H1 (cell line): ENCODE results near the gene CDK5RAP3. TPM values are rescaled to one million over a fixed set of nuclear protein-coding genes. Genes with fewer than 3 reads are reported as not detected.
A peak's percentile ranks its signal among the peaks of the same experiment; 100 is the strongest.

Experiments
- CTCF ChIA-PET: fragments of 300-600 bp; sonication (Branson Sonifier 250); formaldehyde crosslinking; loops from one replicate; lab custom pipeline; 2021; ENCODE audit not compliant: partially characterized antibody; lab: Charles Lee
- POLR2A ChIA-PET: fragments of 300-600 bp; sonication (Branson Sonifier 250); formaldehyde crosslinking; loops from one replicate; lab custom pipeline; 2021; ENCODE audit warnings: inconsistent platforms; ENCODE audit not compliant: partially characterized antibody; lab: Charles Lee
- DNase-seq, 2 experiments: peaks; one replicate each; pipeline versions ENCODE4 v3.0.0 to v3.0.0-alpha.2; 2010 to 2022; ENCODE audit warnings: low spot score in 2 of 2, low read depth in 1 of 2, mixed read lengths in 1 of 2
- FAIRE-seq: peaks from 2 replicates; lab custom pipeline; 2011; peaks lifted over from hg19 to GRCh38; lab: Jason Lieb, UNC
- H2AFZ ChIP-seq: 2 replicates; pipeline ENCODE4 v1.8.1; 2012; ENCODE audit warnings: low read length, inconsistent platforms
- H2AK5ac ChIP-seq: 2 replicates; pipeline ENCODE4 v1.6.1; 2013; ENCODE audit warnings: low read depth, low read length
- H2BK120ac ChIP-seq: replicated peaks from 2 replicates; pipeline ENCODE3; 2013; ENCODE audit warnings: low read depth, low read length, inconsistent platforms
- H2BK12ac ChIP-seq: 2 replicates; pipeline ENCODE4 v1.6.1; 2013; ENCODE audit warnings: low read depth, low read length
- H2BK15ac ChIP-seq: 2 replicates; pipeline ENCODE4 v1.6.1; 2013; ENCODE audit warnings: low read length
- H2BK20ac ChIP-seq: 2 replicates; pipeline ENCODE4 v1.6.1; 2013; ENCODE audit warnings: low read length
- H2BK5ac ChIP-seq: 2 replicates; pipeline ENCODE4 v1.6.1; 2013; ENCODE audit warnings: low read depth, low read length
- H3K14ac ChIP-seq: 2 replicates; pipeline ENCODE4 v1.6.1; 2013; ENCODE audit warnings: inconsistent platforms; ENCODE audit not compliant: insufficient read length
- H3K18ac ChIP-seq: 2 replicates; pipeline ENCODE4 v1.6.1; 2013; ENCODE audit warnings: low read length; ENCODE audit errors: extremely low read depth
- H3K23ac ChIP-seq: 2 replicates; pipeline ENCODE4 v1.6.1; 2013; ENCODE audit warnings: inconsistent platforms; ENCODE audit not compliant: insufficient read length
- H3K23me2 ChIP-seq: 2 replicates; pipeline ENCODE4 v1.6.1; 2013; ENCODE audit warnings: low read depth, low read length
- H3K27ac ChIP-seq: 2 replicates; pipeline ENCODE4 v1.6.1; 2011; ENCODE audit warnings: low read depth, low read length, inconsistent platforms
- H3K27me3 ChIP-seq, 4 experiments: replicated peaks in 1 of 4; 1 replicate in 1 of 4; 2 replicates in 3 of 4; pipeline versions ENCODE4 v1.6.1 to v1.8.1; 2011 to 2013; ENCODE audit warnings: low read length in 3 of 4, mild to moderate bottlenecking in 3 of 4, inconsistent platforms in 2 of 4, mixed read lengths in 2 of 4, moderate library complexity in 1 of 4; ENCODE audit not compliant: control insufficient read depth in 3 of 4, insufficient read depth in 3 of 4; ENCODE audit errors: extremely low read depth in 1 of 4
- H3K36me3 ChIP-seq, 4 experiments: 2 replicates each; pipeline versions ENCODE4 v1.6.1 to v1.8.1; 2011 to 2013; ENCODE audit warnings: mild to moderate bottlenecking in 4 of 4, low read length in 3 of 4, moderate library complexity in 2 of 4, control low read depth in 1 of 4, inconsistent platforms in 1 of 4; ENCODE audit not compliant: insufficient read depth in 4 of 4, control insufficient read depth in 2 of 4
- H3K4ac ChIP-seq: replicated peaks from 2 replicates; pipeline ENCODE3; 2013; ENCODE audit warnings: low read length, low read depth, mixed read lengths, inconsistent platforms; ENCODE audit not compliant: insufficient read length
- H3K4me1 ChIP-seq, 4 experiments: replicated peaks in 1 of 4; 1 replicate in 1 of 4; 2 replicates in 3 of 4; pipeline versions ENCODE4 v1.6.1 to v1.8.1; 2011 to 2013; ENCODE audit warnings: low read length in 3 of 4, inconsistent platforms in 2 of 4, mixed read lengths in 1 of 4; ENCODE audit not compliant: insufficient read depth in 4 of 4, control insufficient read depth in 3 of 4
- H3K4me2 ChIP-seq, 2 experiments: 2 replicates each; pipeline versions ENCODE4 v1.6.1 to v1.8.1; 2011 to 2013; ENCODE audit warnings: low read depth in 2 of 2, low read length in 2 of 2, control low read depth in 1 of 2, inconsistent platforms in 1 of 2, mild to moderate bottlenecking in 1 of 2; ENCODE audit not compliant: insufficient read depth in 1 of 2
- H3K4me3 ChIP-seq, 4 experiments: fragments of 200-600, 300-600 bp in 1 of 4; sonication (generic), shearing (Covaris generic), sonication (Bioruptor Twin) in 1 of 4; 2 replicates each; pipeline versions ENCODE4 v1.5.1 to v1.8.1; 2011 to 2016; ENCODE audit warnings: low read length in 4 of 4, low read depth in 3 of 4, control low read depth in 2 of 4, inconsistent platforms in 2 of 4, mild to moderate bottlenecking in 2 of 4, mixed read lengths in 1 of 4, moderate library complexity in 1 of 4; ENCODE audit not compliant: insufficient read depth in 2 of 4; ENCODE audit errors: extremely low read depth in 1 of 4
- H3K56ac ChIP-seq: replicated peaks from 2 replicates; pipeline ENCODE3; 2013; ENCODE audit warnings: low read depth, mild to moderate bottlenecking, mixed read lengths, low read length, inconsistent platforms; ENCODE audit not compliant: insufficient read length
- H3K79me1 ChIP-seq: 2 replicates; pipeline ENCODE4 v1.6.1; 2013; ENCODE audit warnings: low read depth, low read length, control low read depth
- H3K79me2 ChIP-seq, 2 experiments: 2 replicates each; pipeline versions ENCODE4 v1.6.1 to v1.8.1; 2012 to 2013; ENCODE audit warnings: low read length in 2 of 2, mild to moderate bottlenecking in 2 of 2, inconsistent platforms in 1 of 2; ENCODE audit not compliant: insufficient read depth in 2 of 2, control insufficient read depth in 1 of 2
- H3K9ac ChIP-seq, 4 experiments: replicated peaks in 1 of 4; 1 replicate in 1 of 4; 2 replicates in 3 of 4; pipeline versions ENCODE4 v1.6.1 to v1.8.1; 2011 to 2013; ENCODE audit warnings: low read depth in 3 of 4, low read length in 3 of 4, control low read depth in 2 of 4, mild to moderate bottlenecking in 2 of 4, moderate library complexity in 2 of 4, inconsistent platforms in 1 of 4; ENCODE audit errors: extremely low read depth in 1 of 4
- H3K9me3 ChIP-seq, 2 experiments: 2 replicates each; pipeline versions ENCODE4 v1.6.1 to v1.8.1; 2012 to 2013; ENCODE audit warnings: mild to moderate bottlenecking in 2 of 2, moderate library complexity in 2 of 2, control low read depth in 1 of 2, inconsistent platforms in 1 of 2, low read depth in 1 of 2, low read length in 1 of 2, mixed read lengths in 1 of 2; ENCODE audit not compliant: insufficient read depth in 2 of 2
- H4K20me1 ChIP-seq, 2 experiments: replicated peaks in 1 of 2; 2 replicates each; pipeline versions ENCODE3 to v1.8.1; 2011 to 2013; ENCODE audit warnings: inconsistent platforms in 2 of 2, low read length in 2 of 2, mild to moderate bottlenecking in 1 of 2; ENCODE audit not compliant: insufficient read depth in 2 of 2, control insufficient read depth in 1 of 2
- H4K5ac ChIP-seq: 2 replicates; pipeline ENCODE4 v1.6.1; 2013; ENCODE audit warnings: low read length, low read depth, mixed read lengths, inconsistent platforms; ENCODE audit not compliant: insufficient read length
- H4K8ac ChIP-seq: 2 replicates; pipeline ENCODE4 v1.8.0; 2013; ENCODE audit warnings: mild to moderate bottlenecking, moderate library complexity, low read length, inconsistent platforms; ENCODE audit not compliant: insufficient read depth; ENCODE audit errors: extremely low read depth
- H4K91ac ChIP-seq: replicated peaks from 2 replicates; pipeline ENCODE3; 2013; ENCODE audit warnings: low read length, mixed read lengths, inconsistent platforms; ENCODE audit not compliant: insufficient read length
- CBX5 ChIP-seq: fragments of 300-800, 300-1000 bp; sonication (generic); IDR thresholded peaks from 2 replicates; pipeline ENCODE4 v1.7.1; 2016; ENCODE audit warnings: antibody characterized with exemption, low read length, low read depth
- CEBPB ChIP-seq: IDR thresholded peaks from 2 replicates; pipeline ENCODE4 v1.6.1; 2012; ENCODE audit warnings: low read depth, low read length
- EGR1 ChIP-seq: IDR thresholded peaks from 2 replicates; pipeline ENCODE4 v1.6.1; 2011; ENCODE audit warnings: low read depth, low read length, borderline replicate concordance
- HDAC6 ChIP-seq: IDR thresholded peaks from one replicate; pipeline ENCODE4 v1.7.1; 2012; ENCODE audit warnings: low read depth, mild to moderate bottlenecking, inconsistent platforms, low read length, moderate library complexity
- RAD21 ChIP-seq, 2 experiments: IDR thresholded peaks in 1 of 2; conservative IDR thresholded peaks in 1 of 2; 2 replicates each; pipeline ENCODE4 v1.6.1; 2011; ENCODE audit warnings: low read depth in 2 of 2, low read length in 2 of 2, improper control_type of control experiment in 1 of 2, inconsistent platforms in 1 of 2, mild to moderate bottlenecking in 1 of 2, moderate library complexity in 1 of 2
- RBBP5 ChIP-seq: IDR thresholded peaks from 2 replicates; pipeline ENCODE4 v1.7.1; 2012; ENCODE audit warnings: low read depth, mild to moderate bottlenecking, inconsistent platforms, low read length, moderate library complexity, borderline replicate concordance
- RFX5 ChIP-seq: IDR thresholded peaks from 2 replicates; pipeline ENCODE4 v1.6.1; 2011; ENCODE audit warnings: low read depth, low read length, improper control_type of control experiment, borderline replicate concordance
- SRF ChIP-seq: IDR thresholded peaks from 2 replicates; pipeline ENCODE4 v1.6.1; 2011; ENCODE audit warnings: mild to moderate bottlenecking, low read depth, low read length, moderate library complexity
- WGBS, 2 experiments: shearing (Covaris generic) in 1 of 2; methylation state at CpG; one replicate each; pipeline versions ENCODE4 v1.1.6 to v1.1.7; 2013 to 2015; ENCODE audit warnings: low lambda C conversion rate in 2 of 2, mixed read lengths in 2 of 2, inconsistent platforms in 1 of 2, low coverage in 1 of 2, missing lambda C conversion rate in 1 of 2; ENCODE audit not compliant: insufficient replicate concordance in 2 of 2, insufficient coverage in 1 of 2, insufficient read length in 1 of 2; ENCODE audit errors: extremely low coverage in 1 of 2, missing lambda C conversion rate in 1 of 2; 5-methylcytosine and 5-hydroxymethylcytosine counted together
- polyA plus RNA-seq, 7 experiments: library from polyadenylated mRNA; depleted of rRNA in 3 of 7; stranded (reverse) in 5 of 7; unstranded in 2 of 7; fragments of >200 nt in 5 of 7; fragments of 200-250 nt in 2 of 7; gene quantifications; 1 replicate in 5 of 7; 2 replicates in 1 of 7; 4 replicates in 1 of 7; pipeline versions ENCODE4 v1.2.1 to v1.2.3, GENCODE V29; 2011 to 2013; ENCODE audit warnings: missing spikeins in 2 of 7, mixed read lengths in 2 of 7
- total RNA-seq: library from RNA; stranded (reverse); fragmentation: NEBNext Ultra II Directional; extraction: Animal tissue kit (Norgen Biotek cat#: 25700); gene quantifications from 2 replicates; pipeline ENCODE4 v1.2.1, GENCODE V29; 2021

Gene CDK5RAP3
- total and polyA plus RNA-seq, 2 of the 8 experiments (the other 6 are each of a cell fraction or from before 2014, with no cell fraction given): 88.2 to 93.2 TPM

DNA sequence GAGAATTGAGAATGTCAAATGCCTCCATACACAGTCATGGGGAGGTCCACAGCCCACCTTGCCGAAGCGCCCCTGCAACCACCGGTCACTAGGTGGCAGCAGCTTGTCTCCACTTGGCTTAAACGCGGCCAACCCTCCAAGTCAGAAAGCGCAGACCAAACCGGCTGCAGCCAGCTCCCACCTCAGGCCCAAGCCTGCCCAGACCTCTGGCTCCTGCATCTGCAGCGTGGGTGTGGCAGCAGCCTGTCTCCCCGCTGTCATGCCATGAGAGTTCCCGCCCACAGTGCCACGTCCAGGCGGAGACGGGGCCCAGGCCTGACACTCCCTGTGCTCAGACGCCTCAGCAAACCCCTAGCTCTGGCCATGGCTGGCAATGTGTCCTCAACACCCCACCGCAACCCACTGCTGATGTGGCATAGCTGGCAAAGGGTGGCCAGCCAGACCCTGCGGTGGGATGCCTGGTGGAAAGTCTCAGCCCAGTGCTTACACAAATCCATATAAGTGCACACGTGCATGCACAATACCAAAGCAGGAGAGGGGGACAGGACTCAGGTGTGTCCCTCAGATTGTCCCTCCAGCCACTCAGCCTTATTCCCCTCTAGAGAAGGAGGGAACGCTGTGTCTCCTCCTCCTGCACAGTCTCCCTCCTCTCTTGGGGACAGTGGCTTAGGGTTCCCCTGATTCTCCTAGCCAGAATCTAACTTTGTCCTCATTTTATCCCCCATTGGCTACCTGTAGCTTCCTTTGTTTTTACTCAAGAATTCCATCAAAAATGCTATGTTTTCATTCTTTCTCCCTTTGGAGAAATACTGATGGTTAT is 55.8 kb downstream of the CDK5RAP3 start:
- Histone ChIP-seq H2BK5ac (no peak overlapping the region), H2AK5ac (no peak overlapping the region), H3K18ac (no peak overlapping the region), H4K20me1 (no peaks in the 10 kb centered on the region), H4K91ac (peak overlapping the region; percentile 52), H3K79me1 (no peaks in the 10 kb centered on the region), H4K5ac (no peak overlapping the region), H3K27ac (no peak overlapping the region), H3K79me2 (no peaks in the 10 kb centered on the region), H4K8ac (no peak overlapping the region; the same call in 1 of the 2 replicates), H2BK15ac (no peak overlapping the region), H3K23ac (no peak overlapping the region), H3K4me1 (peaks cover 0 to 21% (median 11%) of the 10 kb centered on the region in 4 experiments; a peak in 5 of 7 replicates), H3K9ac (peak overlapping the region in 2 of 4 experiments; percentile 9 to 20; a peak in 2 of 7 replicates), H2AFZ (no peak overlapping the region), H3K56ac (no peak overlapping the region), H3K27me3 (peaks cover 2 to 23% (median 17%) of the 10 kb centered on the region in 4 experiments), H3K4ac (no peak overlapping the region), H3K14ac (no peak overlapping the region), H2BK120ac (no peak overlapping the region), H3K36me3 (no peaks in the 10 kb centered on the region), H3K4me2 (peak overlapping the region in 1 of 2 experiments; percentile 37; a peak in 2 of 4 replicates), H2BK12ac (peak overlapping the region; percentile 50; the same call in 1 of the 2 replicates), H3K9me3 (no peaks in the 10 kb centered on the region), H2BK20ac (no peak overlapping the region), H3K4me3 (no peak overlapping the region), H3K23me2 (peaks cover 18% of the 10 kb centered on the region)
- ChIA-PET CTCF (interaction anchor here (0.6 to 8.9 kb wide), 45 partner anchors 9 to 1435 kb away, joined by 3 to 181 read pairs (median 5); partner anchors contain the start of genes CBX1, NFE2L1 and SNX11), POLR2A (interaction anchor here (0.6 to 28.1 kb wide), 4 partner anchors 9 to 105 kb away, joined by 3 to 1227 read pairs (median 6); partner anchors contain the start of gene NFE2L1)
- 29% methylated on average over 18 of the region's 18 CpGs; no CpG with 5 or more reads in 1 of the 2 experiments for WGBS, 2 experiments
- FAIRE-seq: peak; percentile 72
- peak; percentile 80 to 93 for DNase-seq
- TF ChIP-seq RAD21 (IDR thresholded peaks at IDR 0.05 in 1 of 2, conservative IDR thresholded peaks at IDR 0.05 in 1 of 2; ENCODE audit: low read depth in 2 of 2, low read length in 2 of 2) (peak; percentile 89 to 90), SRF (no peak), CBX5 (no peak), EGR1 (0 out of 2 replicates have a peak, but pooled peaks have one; percentile 41), RFX5 (no peak), CEBPB (no peak), RBBP5 (no peak), HDAC6 (no peak)
